ENCODE results near the gene CDH6. TPM values are rescaled to one million over a fixed set of nuclear protein-coding genes. Genes with fewer than 3 reads are reported as not detected.

Gene CDH6
- total RNA-seq, 1 experiment from 2014 or later, result 0.12 TPM

DNA sequence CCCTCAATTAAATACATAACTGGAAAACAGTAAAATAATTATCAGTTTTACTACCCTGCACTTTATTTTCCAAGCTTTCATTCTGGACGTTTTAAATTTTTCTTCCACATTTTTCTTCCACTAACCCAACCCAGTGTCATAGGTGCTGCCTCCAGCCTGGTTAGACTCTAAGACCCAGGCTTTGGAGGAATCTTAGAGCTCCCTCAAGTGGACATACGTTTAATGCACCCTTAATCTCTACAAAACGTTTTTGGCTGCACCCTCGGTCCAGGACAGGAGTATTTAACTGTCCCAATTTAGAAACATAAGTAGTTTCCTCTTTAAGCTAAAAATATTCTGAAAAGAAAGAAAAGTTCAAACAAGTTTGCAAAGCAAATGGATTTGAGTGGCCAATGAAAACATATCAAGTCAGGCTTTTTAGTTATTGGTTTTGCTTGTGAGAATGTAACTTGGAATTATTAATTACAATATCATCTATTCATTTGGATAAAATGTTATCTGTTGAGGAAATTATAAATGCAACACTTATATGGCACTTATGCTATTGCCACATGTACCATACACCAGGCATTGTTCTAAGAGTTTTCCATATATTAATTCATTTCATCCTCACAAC, 38.9 kb downstream of the CDH6 start:
- peak; percentile 72 for ATAC-seq

DNA sequence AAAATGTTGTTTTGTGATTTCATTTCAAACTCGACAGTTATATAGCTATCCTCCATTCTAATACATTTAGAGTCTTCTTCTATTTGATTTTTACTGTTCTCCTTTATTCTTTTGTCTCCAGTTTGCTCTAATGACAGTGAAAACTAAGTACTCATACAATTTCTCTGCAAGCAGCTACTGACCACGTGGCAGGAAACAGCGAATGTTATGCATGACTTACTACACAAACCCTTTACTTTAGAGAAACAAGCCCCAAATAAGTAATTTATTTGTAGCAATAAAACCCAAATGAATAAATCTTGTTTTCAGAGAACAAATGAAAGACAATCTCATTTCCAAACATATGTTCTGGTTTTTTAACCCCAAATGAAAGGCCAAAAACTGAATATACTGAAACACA, 41.9 kb downstream of the CDH6 start:
- ChIA-PET RAD21 (ENCODE audit: low non-redundant PET in 1 of 2, low total read pairs in 2 of 2, uncharacterized antibody in 2 of 2, unreplicated experiment in 2 of 2) (no interaction called here), POLR2A (no interaction called here), CTCF (no interaction called here)
- intact Hi-C loops (cut with micrococcal nuclease), result no loop called here
- Histone ChIP-seq H3K4me1 (ENCODE audit: control insufficient read depth in 1 of 2, insufficient read depth in 2 of 2, low read length in 2 of 2) (no peaks in the 10 kb centered on the region), H3K27me3 (ENCODE audit: insufficient read depth, low read length) (no peaks in the 10 kb centered on the region), H3K79me2 (ENCODE audit: insufficient read depth, low read length) (no peaks in the 10 kb centered on the region), H3K36me3 (ENCODE audit: control insufficient read depth in 1 of 2, insufficient read depth in 2 of 2, low read length in 2 of 2) (no peaks in the 10 kb centered on the region), H3K9ac (ENCODE audit: low read length) (no peak overlapping the region), H3K27ac (ENCODE audit: low read depth, low read length) (no peak overlapping the region), H3K4me3 (replicated peaks in 1 of 2; ENCODE audit: low read depth in 1 of 2, low read length in 2 of 2) (no peak overlapping the region), H3K9me3 (ENCODE audit: control insufficient read depth in 1 of 2, insufficient read depth in 1 of 2, low read depth in 1 of 2, low read length in 2 of 2) (no peaks in the 10 kb centered on the region), H3K4me2 (ENCODE audit: low read length) (no peak overlapping the region), H2AFZ (ENCODE audit: low read depth, low read length, poor library complexity, severe bottlenecking) (no peak overlapping the region), H3K9me2 (ENCODE audit: insufficient read depth) (no peaks in the 10 kb centered on the region), H4K20me1 (ENCODE audit: insufficient read depth) (no peaks in the 10 kb centered on the region)
- BruUV-seq (replicated peaks), result no TSS peak
- DNase-seq (ENCODE audit: low read depth, low spot score), result no peak
- ATAC-seq, result no peak
- TF ChIP-seq, protein P1, sequence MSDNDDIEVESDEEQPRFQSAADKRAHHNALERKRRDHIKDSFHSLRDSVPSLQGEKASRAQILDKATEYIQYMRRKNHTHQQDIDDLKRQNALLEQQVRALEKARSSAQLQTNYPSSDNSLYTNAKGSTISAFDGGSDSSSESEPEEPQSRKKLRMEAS (IDR thresholded peaks at IDR 0.05), result no peak
- TF ChIP-seq ZFX (IDR thresholded peaks at IDR 0.05), result no peak
- no peak for TF ChIP-seq EGR1 (IDR thresholded peaks at IDR 0.05; ENCODE audit: low read depth)
- no peak for TF ChIP-seq RAD21 (IDR thresholded peaks at IDR 0.05; ENCODE audit: low read depth)
- no peak for TF ChIP-seq FOSL1 (IDR thresholded peaks at IDR 0.05; ENCODE audit: low read depth)
- TF ChIP-seq CEBPB (IDR thresholded peaks at IDR 0.05; ENCODE audit: low read depth), result no peak
- no peak for TF ChIP-seq JUND (IDR thresholded peaks at IDR 0.05)
- TF ChIP-seq, protein P2, sequence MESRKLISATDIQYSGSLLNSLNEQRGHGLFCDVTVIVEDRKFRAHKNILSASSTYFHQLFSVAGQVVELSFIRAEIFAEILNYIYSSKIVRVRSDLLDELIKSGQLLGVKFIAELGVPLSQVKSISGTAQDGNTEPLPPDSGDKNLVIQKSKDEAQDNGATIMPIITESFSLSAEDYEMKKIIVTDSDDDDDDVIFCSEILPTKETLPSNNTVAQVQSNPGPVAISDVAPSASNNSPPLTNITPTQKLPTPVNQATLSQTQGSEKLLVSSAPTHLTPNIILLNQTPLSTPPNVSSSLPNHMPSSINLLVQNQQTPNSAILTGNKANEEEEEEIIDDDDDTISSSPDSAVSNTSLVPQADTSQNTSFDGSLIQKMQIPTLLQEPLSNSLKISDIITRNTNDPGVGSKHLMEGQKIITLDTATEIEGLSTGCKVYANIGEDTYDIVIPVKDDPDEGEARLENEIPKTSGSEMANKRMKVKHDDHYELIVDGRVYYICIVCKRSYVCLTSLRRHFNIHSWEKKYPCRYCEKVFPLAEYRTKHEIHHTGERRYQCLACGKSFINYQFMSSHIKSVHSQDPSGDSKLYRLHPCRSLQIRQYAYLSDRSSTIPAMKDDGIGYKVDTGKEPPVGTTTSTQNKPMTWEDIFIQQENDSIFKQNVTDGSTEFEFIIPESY (IDR thresholded peaks at IDR 0.05; ENCODE audit: extremely low read depth, insufficient replicate concordance, low read length), result no peak
- TF ChIP-seq ZNF274 (IDR thresholded peaks at IDR 0.05; ENCODE audit: low read depth, low read length), result no peak
- TF ChIP-seq, protein P3, sequence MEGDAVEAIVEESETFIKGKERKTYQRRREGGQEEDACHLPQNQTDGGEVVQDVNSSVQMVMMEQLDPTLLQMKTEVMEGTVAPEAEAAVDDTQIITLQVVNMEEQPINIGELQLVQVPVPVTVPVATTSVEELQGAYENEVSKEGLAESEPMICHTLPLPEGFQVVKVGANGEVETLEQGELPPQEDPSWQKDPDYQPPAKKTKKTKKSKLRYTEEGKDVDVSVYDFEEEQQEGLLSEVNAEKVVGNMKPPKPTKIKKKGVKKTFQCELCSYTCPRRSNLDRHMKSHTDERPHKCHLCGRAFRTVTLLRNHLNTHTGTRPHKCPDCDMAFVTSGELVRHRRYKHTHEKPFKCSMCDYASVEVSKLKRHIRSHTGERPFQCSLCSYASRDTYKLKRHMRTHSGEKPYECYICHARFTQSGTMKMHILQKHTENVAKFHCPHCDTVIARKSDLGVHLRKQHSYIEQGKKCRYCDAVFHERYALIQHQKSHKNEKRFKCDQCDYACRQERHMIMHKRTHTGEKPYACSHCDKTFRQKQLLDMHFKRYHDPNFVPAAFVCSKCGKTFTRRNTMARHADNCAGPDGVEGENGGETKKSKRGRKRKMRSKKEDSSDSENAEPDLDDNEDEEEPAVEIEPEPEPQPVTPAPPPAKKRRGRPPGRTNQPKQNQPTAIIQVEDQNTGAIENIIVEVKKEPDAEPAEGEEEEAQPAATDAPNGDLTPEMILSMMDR (IDR thresholded peaks at IDR 0.05 in 2 of 3, conservative IDR thresholded peaks at IDR 0.05 in 1 of 3; ENCODE audit: borderline replicate concordance in 1 of 3, insufficient read depth in 1 of 3, low read depth in 2 of 3, low read length in 2 of 3), result no peak

More for the DNA sequence above, 38.9 kb downstream of the CDH6 start:
- Histone ChIP-seq H2AFZ (ENCODE audit: low read depth, low read length, poor library complexity, severe bottlenecking) (no peak overlapping the region), H3K27ac (ENCODE audit: low read depth, low read length) (no peak overlapping the region), H4K20me1 (ENCODE audit: insufficient read depth) (no peaks in the 10 kb centered on the region), H3K9me3 (ENCODE audit: control insufficient read depth in 1 of 2, insufficient read depth in 1 of 2, low read depth in 1 of 2, low read length in 2 of 2) (no peaks in the 10 kb centered on the region), H3K4me3 (replicated peaks in 1 of 2; ENCODE audit: low read depth in 1 of 2, low read length in 2 of 2) (no peak overlapping the region), H3K36me3 (ENCODE audit: control insufficient read depth in 1 of 2, insufficient read depth in 2 of 2, low read length in 2 of 2) (no peaks in the 10 kb centered on the region), H3K27me3 (ENCODE audit: insufficient read depth, low read length) (no peaks in the 10 kb centered on the region), H3K79me2 (ENCODE audit: insufficient read depth, low read length) (no peaks in the 10 kb centered on the region), H3K4me2 (ENCODE audit: low read length) (no peak overlapping the region), H3K9me2 (ENCODE audit: insufficient read depth) (no peaks in the 10 kb centered on the region), H3K9ac (ENCODE audit: low read length) (no peak overlapping the region), H3K4me1 (ENCODE audit: control insufficient read depth in 1 of 2, insufficient read depth in 2 of 2, low read length in 2 of 2) (no peaks in the 10 kb centered on the region)
- no TSS peak for BruUV-seq (replicated peaks)
- ChIA-PET RAD21 (ENCODE audit: low non-redundant PET in 1 of 2, low total read pairs in 2 of 2, uncharacterized antibody in 2 of 2, unreplicated experiment in 2 of 2) (no interaction called here), CTCF (interaction anchor here (1.2 to 1.4 kb wide), 2 partner anchors 38 to 1192 kb away, joined by 4 to 5 read pairs; no protein-coding TSS in a partner anchor), POLR2A (no interaction called here)
- no peak for TF ChIP-seq EZH2phosphoT487 (IDR thresholded peaks at IDR 0.05; ENCODE audit: borderline replicate concordance)
- peak; percentile 33; the same call in 1 of the 2 replicates for TF ChIP-seq RAD21 (IDR thresholded peaks at IDR 0.05; ENCODE audit: low read depth)
- TF ChIP-seq, protein P3 (IDR thresholded peaks at IDR 0.05 in 2 of 3, conservative IDR thresholded peaks at IDR 0.05 in 1 of 3; ENCODE audit: borderline replicate concordance in 1 of 3, insufficient read depth in 1 of 3, low read depth in 2 of 3, low read length in 2 of 3), result peak in 2 of 3 experiments; percentile 54 to 62; a peak in 4 of 6 replicates
- intact Hi-C loops (cut with micrococcal nuclease), result no loop called here
- peak; percentile 7 for DNase-seq (ENCODE audit: low read depth, low spot score)
